WERI-Rb-1 (cell line): ENCODE data around the gene SPTSSA.
"Not testable (repeated sequence)": the region's sequence is repeated elsewhere in the genome, so short reads cannot be mapped to it uniquely, and the experiment has no call there.

Experiments
- DNase-seq: peaks from one replicate; pipeline ENCODE4 v3.0.0-alpha.2; 2020
- H3K27ac ChIP-seq: fragments of 250-450 bp; sonication (Bioruptor Pico); 2 replicates; pipeline ENCODE4 v1.5.1; 2020; ENCODE audit warnings: mild to moderate bottlenecking, moderate library complexity
- H3K27me3 ChIP-seq: fragments of 250-450 bp; sonication (Bioruptor Pico); 2 replicates; pipeline ENCODE4 v1.5.1; 2021; ENCODE audit warnings: mild to moderate bottlenecking, low read depth, moderate library complexity; ENCODE audit not compliant: insufficient read depth, severe bottlenecking
- H3K36me3 ChIP-seq: fragments of 250-450 bp; sonication (Bioruptor Pico); 2 replicates; pipeline ENCODE4 v1.5.1; 2020; ENCODE audit warnings: mild to moderate bottlenecking, moderate library complexity
- H3K4me3 ChIP-seq: 2 replicates; pipeline ENCODE4 v1.5.1; 2011; ENCODE audit warnings: low read depth, mild to moderate bottlenecking, control low read depth, low read length
- H3K9me3 ChIP-seq: fragments of 250-450 bp; sonication (Bioruptor Pico); 2 replicates; pipeline ENCODE4 v1.5.1; 2021; ENCODE audit warnings: mild to moderate bottlenecking, moderate library complexity; ENCODE audit not compliant: severe bottlenecking
- CTCF ChIP-seq: IDR thresholded peaks from 2 replicates; pipeline ENCODE4 v1.5.1; 2011; ENCODE audit warnings: low read depth, mild to moderate bottlenecking, control low read depth, inconsistent platforms, low read length

The SPTSSA gene

GRCh38 chr14:34462132-34462893 is at the start of gene SPTSSA:
TSS of gene SPTSSA (minus strand) at chr14:34462240. CDS start at chr14:34462207, 33 bp downstream.
- Histone ChIP-seq H3K36me3 (peaks cover 2% of the 10 kb centered on the region), H3K27ac (peak within 1 kb of the TSS; percentile 86), H3K9me3 (no peaks in the 10 kb centered on the region), H3K4me3 (peak within 1 kb of the TSS; percentile 84), H3K27me3 (no peaks in the 10 kb centered on the region)
- DNase-seq = peak; percentile 93
- TF ChIP-seq CTCF = no peak

- Histone ChIP-seq H3K36me3 (no peaks in the 10 kb centered on the region), H3K9me3 (no peaks in the 10 kb centered on the region), H3K27ac (no peak overlapping the region), H3K27me3 (no peaks in the 10 kb centered on the region), H3K4me3 (no peak overlapping the region)
- no peak for DNase-seq
- no peak for TF ChIP-seq CTCF
These were observed 45.8 kb upstream of the SPTSSA start for GRCh38 chr14:34507884-34508283.

- Histone ChIP-seq H3K9me3 (no peaks in the 10 kb centered on the region), H3K27me3 (no peaks in the 10 kb centered on the region), H3K4me3 (no peak overlapping the region), H3K36me3 (no peaks in the 10 kb centered on the region), H3K27ac (no peak overlapping the region)
- TF ChIP-seq CTCF = no peak
- no peak for DNase-seq
These were observed 45.4 kb upstream of the SPTSSA start for GRCh38 chr14:34507459-34507858.

- H3K4me3 ChIP-seq, DNase-seq, H3K27ac ChIP-seq, H3K36me3 ChIP-seq, H3K27me3 ChIP-seq, H3K9me3 ChIP-seq: not testable (repeated sequence)
These were observed 43.1 kb upstream of the SPTSSA start for GRCh38 chr14:34505124-34505491.

- not testable (repeated sequence) for H3K4me3 ChIP-seq, H3K9me3 ChIP-seq, DNase-seq
These were observed 42.0 kb upstream of the SPTSSA start for GRCh38 chr14:34504027-34504426.

GRCh38 chr14:34502545-34503225 is 40.6 kb upstream of the SPTSSA start:
- Histone ChIP-seq H3K36me3 (no peaks in the 10 kb centered on the region), H3K4me3 (no peak overlapping the region), H3K27me3 (no peaks in the 10 kb centered on the region), H3K9me3 (no peaks in the 10 kb centered on the region), H3K27ac (no peak overlapping the region)
- no peak for TF ChIP-seq CTCF
- DNase-seq = no peak

More at GRCh38 chr14:34504027-34504426, 42.0 kb upstream of the SPTSSA start:
- H3K27ac ChIP-seq, H3K27me3 ChIP-seq, H3K36me3 ChIP-seq: not testable (repeated sequence)
